ENCODE data around the gene MMP24.
A peak's percentile ranks its signal among the peaks of the same experiment; 100 is the strongest.
"Not testable (repeated sequence)": the region's sequence is repeated elsewhere in the genome, so short reads cannot be mapped to it uniquely, and the experiment has no call there.

The MMP24 gene

DNA sequence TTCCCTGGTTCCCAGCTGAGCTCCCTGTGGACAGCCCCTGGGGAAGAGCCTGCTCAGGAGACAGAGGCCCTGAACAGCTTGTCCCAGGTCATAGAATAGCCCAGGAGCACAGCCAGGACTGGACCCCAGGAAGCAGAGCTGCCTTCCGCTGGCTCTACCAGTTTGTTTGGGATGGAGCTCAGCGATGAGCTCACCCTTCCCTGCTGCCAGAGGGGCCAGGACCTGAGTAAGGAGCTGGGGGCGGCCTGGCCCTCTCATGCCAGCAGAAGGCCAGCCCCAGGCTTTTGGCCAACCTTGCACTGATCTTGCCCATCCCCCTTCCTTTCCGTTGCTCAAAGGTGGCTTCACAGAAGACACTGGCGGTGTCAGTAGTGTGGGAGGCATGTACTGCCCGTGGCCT, 33.9 kb downstream of the MMP24 start:
- DNase-seq (ENCODE audit: low read depth) = no peak

DNA sequence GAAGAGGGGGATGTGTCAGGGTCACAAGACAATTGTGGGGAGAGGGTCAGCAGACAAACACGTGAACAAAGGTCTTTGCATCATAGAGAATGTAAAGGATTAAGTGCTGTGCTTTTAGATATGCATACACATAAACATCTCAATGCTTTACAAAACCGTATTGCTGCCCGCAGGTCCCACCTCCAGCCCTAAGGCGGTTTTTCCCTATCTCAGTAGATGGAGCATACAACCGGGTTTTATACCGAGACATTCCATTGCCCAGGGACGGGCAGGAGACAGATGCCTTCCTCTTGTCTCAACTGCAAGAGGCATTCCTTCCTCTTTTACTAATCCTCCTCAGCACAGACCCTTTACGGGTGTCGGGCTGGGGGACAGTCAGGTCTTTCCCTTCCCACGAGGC, 35.8 kb downstream of the MMP24 start:
- DNase-seq (ENCODE audit: low read depth) = not testable (repeated sequence)

DNA sequence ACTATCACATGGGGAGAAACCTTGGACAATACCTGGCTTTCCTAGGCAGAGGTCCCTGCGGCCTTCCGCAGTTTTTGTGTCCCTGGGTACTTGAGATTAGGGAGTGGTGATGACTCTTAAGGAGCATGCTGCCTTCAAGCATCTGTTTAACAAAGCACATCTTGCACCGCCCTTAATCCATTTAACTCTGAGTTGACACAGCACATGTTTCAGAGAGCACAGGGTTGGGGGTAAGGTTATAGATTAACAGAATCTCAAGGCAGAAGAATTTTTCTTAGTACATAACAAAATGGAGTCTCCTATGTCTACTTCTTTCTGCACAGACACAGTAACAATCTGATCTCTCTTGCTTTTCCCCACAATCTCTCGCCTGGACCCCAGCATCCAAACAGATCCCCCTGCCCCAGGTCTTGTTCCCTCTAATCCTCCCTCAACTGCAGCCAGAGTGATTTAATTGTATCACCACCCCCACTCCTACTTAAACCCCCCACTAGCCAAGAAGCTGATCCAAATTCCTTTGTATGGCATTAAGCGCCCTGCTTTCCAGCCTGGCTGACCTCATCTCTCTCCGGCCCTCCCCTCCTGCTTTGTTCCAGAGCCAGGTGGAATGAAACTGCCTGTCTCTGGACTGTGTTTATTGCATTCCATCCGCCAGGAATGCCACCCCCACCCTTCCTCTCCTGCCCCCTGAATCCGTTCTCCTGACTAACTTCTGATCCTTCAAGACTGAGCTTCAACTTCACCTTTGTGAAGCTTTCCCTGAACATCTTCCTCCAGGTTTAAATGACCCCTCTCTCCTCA, 36.4 kb downstream of the MMP24 start:
- not testable (repeated sequence) for DNase-seq (ENCODE audit: low read depth)

GRCh38 chr20:35263532-35264341, 37.2 kb downstream of the MMP24 start:
- no peak for DNase-seq (ENCODE audit: low read depth)

- DNase-seq (ENCODE audit: low read depth) = no peak
These were observed 38.3 kb downstream of the MMP24 start for GRCh38 chr20:35264755-35265154.

GRCh38 chr20:35267092-35267491, 40.6 kb downstream of the MMP24 start:
- DNase-seq (ENCODE audit: low read depth) = no peak

DNA sequence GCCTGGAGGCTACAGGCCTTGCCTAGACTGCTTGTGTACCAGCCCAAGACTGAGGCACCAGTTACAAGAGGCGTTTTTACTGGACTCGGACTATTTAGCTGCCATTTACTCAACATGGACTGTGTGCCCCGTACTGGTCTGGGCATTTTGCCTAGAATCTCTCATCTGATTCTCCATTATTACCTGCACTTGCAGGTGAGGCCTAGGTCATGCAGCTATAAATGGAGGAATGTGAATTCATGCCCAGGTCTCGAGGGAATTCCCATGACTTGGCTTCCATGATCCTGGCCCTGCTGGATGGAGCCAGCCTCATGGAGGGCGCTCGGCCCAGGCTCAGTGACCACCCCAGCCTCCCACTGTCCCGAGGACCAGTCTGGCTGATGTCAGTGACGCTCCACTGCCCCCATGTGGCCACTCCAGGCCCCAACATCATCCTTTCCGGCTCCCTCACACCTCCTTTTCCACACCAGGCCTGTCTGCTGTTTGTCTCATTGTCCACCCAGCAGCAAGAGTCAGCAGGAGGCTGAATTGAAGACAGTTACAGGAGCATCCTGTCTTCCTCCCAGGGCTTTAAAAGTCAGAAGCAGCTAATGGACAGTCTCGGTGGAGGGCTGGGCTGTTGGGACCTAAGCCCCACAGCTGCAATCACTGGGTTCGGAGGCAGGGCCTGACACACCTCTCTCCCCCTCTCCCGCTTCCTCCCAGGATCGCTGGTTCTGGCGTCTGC, 42.7 kb downstream of the MMP24 start:
- no peak for DNase-seq (ENCODE audit: low read depth)

DNA sequence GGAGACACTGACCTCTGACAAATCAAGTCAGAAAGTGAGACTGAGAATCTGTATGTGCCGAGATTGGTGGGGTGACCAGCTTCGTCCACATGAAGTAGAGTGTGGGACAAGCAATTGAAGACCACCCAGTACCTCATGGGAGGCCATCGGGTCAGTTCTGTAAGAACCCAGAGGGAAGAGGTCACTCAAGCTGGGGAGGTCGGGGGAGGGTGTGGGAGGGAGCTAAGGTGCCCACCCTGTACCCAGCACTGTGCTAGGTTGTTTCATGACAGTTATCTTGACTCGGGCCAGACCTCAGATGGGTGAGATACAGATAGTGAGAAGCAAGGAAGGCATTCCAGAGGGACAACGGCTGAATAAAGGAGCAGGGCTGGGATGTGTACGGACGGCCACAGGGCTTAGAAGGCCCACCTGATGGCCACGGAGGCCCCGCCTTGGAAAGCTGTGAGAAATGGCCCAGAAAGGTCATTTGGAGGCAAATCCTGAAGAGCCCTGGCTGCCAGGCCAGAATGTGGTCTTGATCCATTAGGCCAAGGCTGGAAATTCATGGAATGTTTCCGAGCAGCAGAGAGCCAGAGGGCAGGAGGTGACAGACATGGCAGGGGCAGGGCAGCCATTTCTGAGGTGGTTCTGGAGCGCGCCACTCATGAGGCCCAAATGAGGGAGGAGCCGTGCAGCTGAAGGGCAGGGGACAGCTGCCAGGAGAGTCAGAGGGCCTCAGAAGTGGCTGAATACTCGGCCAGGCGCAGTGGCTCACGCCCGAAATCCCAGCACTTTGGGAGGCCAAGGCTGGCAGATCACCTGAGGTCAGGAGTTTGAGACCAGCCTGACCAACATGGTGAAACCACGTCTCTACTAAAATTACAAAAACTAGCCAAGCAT, 43.8 kb downstream of the MMP24 start:
- DNase-seq (ENCODE audit: low read depth) = no peak

GRCh38 chr20:35271073-35271882, 44.8 kb downstream of the MMP24 start:
- DNase-seq (ENCODE audit: low read depth) = no peak

DNA sequence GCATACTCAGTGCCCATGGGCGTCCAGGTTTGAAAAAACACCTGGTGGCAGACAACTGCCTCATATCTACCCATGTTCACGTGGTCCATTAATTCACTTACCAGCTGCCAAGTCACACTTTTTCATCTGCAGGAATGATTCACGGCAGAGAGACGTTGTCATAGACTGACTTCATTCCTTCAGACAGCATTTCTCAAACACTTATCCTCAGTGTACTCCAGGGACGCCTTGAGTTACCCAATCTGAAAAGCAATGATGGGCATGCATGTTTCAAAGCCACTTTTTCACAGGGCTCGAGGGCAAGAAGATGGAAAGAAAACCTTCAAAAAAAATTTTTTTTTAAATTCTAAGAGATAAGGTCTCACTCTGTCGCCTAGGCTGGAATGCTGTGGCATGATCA, 45.4 kb downstream of the MMP24 start:
- DNase-seq (ENCODE audit: low read depth) = no peak

GRCh38 chr20:35273449-35274171, 47.1 kb downstream of the MMP24 start:
- no peak for DNase-seq (ENCODE audit: low read depth)

- DNase-seq (ENCODE audit: low read depth) = no peak
These were observed 47.9 kb downstream of the MMP24 start for GRCh38 chr20:35274172-35275092.

GRCh38 chr20:35275741-35276251, 49.3 kb downstream of the MMP24 start:
- DNase-seq (ENCODE audit: low read depth) = no peak

- no peak for DNase-seq (ENCODE audit: low read depth)
These were observed 49.9 kb downstream of the MMP24 start for GRCh38 chr20:35276408-35276807.

DNA sequence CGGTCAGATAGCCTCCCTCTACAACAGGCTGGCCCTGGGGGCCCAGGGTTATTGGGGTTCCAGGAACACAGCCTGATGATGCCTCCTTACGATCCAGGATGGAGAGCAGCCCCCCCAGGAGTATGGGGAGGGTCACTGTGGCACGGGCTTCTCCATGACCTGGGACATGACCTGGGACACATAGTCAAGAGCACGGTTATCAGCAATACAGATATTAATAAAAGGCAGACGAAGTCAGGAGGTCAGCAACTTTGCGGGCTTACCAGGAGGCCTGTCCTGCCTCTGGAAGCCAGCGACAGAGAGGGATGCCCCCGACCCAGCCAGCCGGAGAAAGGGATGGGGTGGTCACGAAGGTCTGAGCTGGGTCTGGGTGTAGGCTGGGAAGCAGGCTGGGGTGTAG, 50.6 kb downstream of the MMP24 start:
- DNase-seq (ENCODE audit: low read depth) = no peak

- DNase-seq (ENCODE audit: low read depth) = peak; percentile 71
These were observed 51.3 kb downstream of the MMP24 start, which contains the start of gene MMP24OS for GRCh38 chr20:35277531-35278395. TSS of gene MMP24OS (minus strand) at chr20:35278122. CDS start at chr20:35277929, 193 bp downstream.

DNA sequence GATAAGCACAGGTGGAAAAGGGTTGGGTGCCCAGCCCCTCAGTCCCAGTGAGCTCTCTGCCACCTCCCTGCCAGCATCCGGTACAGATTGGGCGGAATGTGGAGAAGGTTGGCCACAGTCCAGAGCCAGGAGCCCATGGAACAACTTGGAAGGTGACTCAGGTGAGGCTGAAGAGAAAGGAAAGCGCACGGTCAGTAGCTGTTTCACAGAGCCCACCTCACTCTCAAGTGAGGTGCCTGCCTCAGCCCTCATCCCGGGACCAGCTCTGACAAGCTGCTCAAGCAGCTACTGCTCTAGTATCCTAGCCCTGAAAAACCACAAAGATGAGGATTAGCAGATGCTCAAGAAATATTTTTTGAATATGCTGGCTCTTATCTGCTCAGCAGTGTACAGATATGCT, 52.5 kb downstream of the MMP24 start:
- no peak for DNase-seq (ENCODE audit: low read depth)
